NCI-H1694 treated with DMSO at 0.1 percent for 48 hours (cell line): ENCODE results near the gene PLXNA4.

ENCODE experiments used
- DNase-seq: peaks from one replicate; lab custom pipeline; 2025; lab: John Stamatoyannopoulos, UW

PLXNA4 gene

DNA sequence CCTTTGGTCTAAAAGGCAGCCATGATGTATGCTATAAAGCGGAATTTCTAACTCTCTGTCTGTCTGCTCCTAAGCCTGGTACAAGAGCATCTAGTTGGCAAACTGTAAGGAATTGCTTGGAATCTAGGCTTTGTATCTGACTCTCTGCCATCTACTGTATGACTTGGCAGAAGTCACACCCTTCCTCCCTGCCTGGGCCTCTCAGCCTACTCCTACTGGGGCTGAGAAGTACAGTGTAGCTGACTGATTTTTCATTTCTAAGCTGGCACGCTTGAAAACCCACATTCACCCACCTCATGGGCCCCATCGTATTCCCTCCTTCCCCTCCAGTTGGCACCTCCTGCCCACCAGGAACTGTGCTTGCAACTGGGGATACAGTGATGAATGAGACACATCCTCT is 435.2 kb downstream of the PLXNA4 start:
- DNase-seq, result no peak

DNA sequence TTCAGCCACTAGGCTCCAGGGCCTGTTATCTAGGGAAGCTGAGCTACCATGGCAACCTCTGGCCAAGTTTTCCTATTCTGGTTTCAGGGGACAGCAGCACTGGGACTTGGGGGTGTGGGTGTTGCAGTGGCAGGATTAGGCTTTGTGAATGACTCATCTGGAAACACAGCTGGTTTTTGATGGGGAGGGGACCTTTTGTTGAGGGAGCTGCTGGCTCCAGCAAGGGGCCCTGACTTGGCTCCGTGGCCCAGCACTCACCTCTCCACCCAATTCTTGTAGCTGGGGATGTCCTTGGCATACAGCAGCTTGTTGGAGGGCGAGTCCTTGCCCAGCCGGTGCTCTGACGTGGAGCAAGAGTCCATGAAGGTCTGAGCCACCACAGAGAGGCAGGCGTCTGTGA is 435.9 kb downstream of the PLXNA4 start:
- no peak for DNase-seq

- DNase-seq, result no peak
Observed at GRCh38 chr7:132138817-132139216, 437.5 kb downstream of the PLXNA4 start.

DNA sequence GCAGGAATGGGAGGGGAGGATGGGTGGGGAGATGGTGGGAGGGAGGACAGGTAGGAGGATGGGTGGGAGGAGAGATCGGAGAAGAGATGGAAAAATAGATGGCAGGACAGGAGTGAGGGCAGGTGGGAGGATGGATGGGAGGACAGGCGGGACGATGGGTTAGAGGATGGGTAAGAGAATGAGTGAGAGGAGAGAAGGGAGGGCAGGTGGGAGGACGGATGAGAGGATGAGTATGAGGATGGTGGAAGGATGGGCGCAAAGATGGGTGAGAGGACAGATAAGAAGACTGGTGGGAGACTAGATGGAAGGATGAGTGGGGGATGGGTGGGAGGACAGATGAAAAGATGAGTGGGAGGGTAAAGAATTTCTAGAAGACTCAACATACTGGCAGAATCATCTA is 438.6 kb downstream of the PLXNA4 start:
- DNase-seq, result no peak

DNA sequence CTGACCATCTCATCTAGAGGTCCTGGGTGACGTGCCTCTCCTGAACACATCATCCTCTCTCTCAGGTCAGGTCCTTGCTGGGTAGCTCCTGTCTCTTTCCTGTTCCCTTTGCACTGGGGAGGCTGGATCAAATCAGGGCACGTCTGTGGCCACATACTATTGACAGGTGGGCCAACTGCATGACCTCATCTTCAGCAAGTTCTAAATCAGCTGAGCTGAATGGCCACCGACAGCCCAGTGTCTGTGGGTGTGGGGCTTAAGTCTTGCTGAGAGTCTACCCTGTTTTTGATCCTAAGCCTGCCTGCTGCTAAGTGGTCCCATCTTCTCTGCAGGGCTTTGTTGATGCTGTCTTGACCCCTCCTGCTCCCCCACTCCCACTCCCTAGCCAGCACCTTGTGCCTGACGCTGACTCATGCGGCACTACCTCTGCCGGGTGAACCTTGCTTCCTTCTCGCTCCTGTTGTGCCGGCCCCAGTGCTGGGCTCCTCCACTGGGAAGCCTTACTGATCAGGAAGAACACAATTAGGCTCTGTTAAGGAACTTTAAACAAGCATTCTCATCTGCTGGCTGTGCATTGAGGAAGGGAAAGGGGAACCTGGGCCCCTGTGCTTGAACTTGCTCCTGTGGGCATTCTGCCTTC is 440.4 kb downstream of the PLXNA4 start:
- DNase-seq, result no peak

DNA sequence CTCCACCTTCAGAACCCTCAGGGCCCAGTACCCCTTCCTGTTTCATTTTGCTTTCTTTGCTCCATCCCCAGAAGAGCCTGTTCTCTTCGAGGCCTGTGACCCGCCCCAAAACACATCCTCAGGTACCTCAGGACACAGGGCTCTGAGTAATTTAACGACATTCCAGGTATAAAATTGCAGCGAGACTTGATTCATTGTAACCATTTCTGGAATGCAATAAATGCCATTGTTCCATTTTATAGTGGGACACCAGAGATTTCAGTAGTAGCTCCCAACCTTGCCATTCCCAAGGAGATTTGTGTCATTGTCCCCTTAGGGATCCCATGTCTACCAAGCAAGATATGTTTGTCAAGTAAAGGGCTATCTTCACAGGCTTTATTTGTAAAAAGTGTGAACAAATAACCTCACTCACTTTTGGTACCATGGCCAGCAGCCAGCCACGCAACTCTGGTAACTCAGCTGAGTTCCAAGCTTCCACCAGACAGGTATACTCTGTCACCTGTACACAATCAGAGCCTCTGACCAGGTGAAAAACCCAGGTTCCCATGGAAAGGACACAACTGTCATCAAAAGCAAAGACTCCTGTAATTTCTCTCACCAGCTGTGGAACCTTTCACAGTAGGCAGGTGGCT is 441.3 kb downstream of the PLXNA4 start:
- no peak for DNase-seq

GRCh38 chr7:132133501-132133900 is 442.8 kb downstream of the PLXNA4 start:
- DNase-seq, result no peak

DNA sequence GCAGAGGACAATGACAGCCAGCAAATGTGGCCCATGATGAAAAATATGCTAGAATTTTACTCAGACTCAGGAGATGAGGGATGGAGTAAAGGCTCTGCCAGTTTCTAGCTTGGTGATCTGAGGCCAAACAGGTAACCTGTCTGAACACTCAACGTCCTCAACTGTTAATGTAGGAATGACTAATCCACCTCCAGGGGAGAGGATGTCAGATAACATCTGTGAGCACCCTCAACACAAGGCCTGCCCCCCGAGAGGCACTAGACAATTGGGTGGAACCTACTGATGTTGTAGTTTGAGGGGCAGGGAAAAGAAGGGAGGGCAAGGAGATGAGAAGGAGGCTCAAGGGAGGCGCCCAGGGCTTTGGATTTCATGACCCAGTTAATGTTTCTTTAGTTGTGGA is 445.1 kb downstream of the PLXNA4 start:
- no peak for DNase-seq

DNA sequence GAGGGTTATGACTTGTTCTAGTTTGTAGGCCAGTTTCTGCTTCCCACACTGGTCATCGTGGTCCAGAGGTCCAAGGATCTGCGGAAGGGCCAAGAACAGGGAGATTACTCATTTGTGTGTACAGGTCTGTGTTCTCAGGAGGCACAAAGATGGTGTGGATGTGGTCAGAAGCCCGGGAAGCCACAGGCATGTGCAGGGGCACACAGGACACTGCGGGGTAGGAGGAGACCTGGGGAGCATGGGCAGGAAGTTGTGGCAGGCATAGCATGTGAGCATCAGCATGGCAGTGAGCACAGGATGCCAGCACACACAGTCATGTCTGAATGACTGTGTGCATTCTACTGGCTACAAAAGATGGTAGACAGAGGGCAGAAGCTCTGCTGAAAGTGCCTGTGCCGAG is 445.8 kb downstream of the PLXNA4 start:
- no peak for DNase-seq

GRCh38 chr7:132125872-132126595 is 450.2 kb downstream of the PLXNA4 start:
- no peak for DNase-seq

GRCh38 chr7:132125096-132125495 is 451.2 kb downstream of the PLXNA4 start:
- DNase-seq, result no peak

DNA sequence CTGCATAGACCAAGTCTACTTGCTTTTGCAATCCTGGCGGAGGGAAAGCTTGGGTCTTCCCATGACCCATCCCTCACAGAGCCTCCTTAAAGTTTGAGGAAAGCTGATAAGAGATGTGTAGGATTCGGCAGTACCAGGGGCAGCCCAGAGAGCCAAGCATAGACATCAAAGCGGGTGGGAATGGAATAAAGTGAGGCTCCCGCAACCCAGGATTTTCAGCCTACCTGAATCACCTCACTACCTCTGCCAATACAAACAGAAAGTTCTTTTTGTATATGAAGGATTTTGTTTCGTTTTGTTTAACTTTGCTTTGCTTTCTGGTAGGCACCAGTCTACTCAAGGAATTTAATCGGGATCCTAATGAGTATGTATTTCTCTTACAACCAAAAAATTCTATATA is 451.7 kb downstream of the PLXNA4 start:
- no peak for DNase-seq

GRCh38 chr7:132123773-132124172 is 452.5 kb downstream of the PLXNA4 start:
- no peak for DNase-seq

- no peak for DNase-seq
Observed at GRCh38 chr7:132122901-132123300, 453.4 kb downstream of the PLXNA4 start.

DNA sequence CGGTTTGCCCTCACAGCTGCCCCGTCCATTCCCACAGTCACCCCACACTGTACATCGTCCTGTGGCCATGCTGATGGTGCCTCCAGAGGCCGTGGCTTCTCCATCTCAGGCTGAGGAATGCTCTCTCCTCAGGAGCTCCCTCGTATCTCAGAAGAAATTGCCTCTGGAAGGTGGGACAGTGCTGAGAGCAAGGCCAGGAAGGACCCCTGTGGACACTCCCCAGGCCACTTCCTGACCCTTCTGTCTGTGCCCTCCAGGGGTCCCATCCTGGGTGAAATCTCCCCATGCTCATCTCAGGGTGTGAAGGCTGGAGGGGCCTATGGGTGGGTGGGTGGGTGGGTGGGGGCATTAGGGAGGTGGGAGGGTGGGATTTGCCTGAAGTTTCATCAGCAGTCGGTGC is 454.3 kb downstream of the PLXNA4 start:
- DNase-seq, result no peak

DNA sequence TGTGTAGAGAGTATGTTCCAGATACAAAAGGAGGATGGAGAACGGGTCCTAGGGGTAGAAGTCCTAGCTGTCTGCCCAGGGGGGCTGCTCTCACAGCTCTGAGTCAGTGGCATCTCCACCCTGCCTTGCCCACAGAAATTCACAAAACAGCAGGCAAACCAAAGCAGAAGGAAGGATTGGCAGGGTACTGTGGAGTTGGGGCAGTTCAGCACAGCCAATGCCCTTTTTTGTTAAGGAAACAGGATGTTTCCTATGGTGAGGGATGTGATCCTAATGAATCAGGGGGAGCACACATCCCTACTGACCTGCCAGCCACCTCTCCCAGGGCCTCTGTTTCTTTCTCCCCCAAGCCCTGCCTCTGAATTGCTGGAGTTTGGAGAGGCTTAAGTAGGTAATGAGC is 457.6 kb downstream of the PLXNA4 start:
- no peak for DNase-seq

- no peak for DNase-seq
Observed at GRCh38 chr7:132117636-132118035, 458.6 kb downstream of the PLXNA4 start.

GRCh38 chr7:132117181-132117580 is 459.1 kb downstream of the PLXNA4 start:
- no peak for DNase-seq

DNA sequence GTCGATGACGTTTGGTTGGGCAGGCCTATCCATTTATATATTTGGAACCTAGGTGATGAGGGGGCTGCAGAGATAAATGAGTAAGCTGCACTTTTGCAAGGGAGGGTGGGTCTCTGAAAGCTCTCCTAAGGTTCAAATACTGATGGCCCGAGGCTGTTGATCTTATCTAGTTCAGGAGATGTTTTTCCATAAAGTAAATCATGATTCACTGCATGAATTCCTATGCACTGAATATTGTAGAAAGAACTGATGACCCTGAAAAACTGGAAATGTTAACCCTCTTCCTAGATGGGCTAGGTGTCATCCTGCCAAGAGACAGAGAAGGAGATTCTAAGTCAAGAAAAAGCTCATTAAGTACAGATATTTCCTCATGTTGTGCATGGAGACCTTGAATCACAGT is 459.9 kb downstream of the PLXNA4 start:
- no peak for DNase-seq

GRCh38 chr7:132115758-132116157 is 460.5 kb downstream of the PLXNA4 start:
- no peak for DNase-seq

GRCh38 chr7:132115028-132115427 is 461.2 kb downstream of the PLXNA4 start:
- no peak for DNase-seq

GRCh38 chr7:132114411-132114810 is 461.9 kb downstream of the PLXNA4 start:
- no peak for DNase-seq

DNA sequence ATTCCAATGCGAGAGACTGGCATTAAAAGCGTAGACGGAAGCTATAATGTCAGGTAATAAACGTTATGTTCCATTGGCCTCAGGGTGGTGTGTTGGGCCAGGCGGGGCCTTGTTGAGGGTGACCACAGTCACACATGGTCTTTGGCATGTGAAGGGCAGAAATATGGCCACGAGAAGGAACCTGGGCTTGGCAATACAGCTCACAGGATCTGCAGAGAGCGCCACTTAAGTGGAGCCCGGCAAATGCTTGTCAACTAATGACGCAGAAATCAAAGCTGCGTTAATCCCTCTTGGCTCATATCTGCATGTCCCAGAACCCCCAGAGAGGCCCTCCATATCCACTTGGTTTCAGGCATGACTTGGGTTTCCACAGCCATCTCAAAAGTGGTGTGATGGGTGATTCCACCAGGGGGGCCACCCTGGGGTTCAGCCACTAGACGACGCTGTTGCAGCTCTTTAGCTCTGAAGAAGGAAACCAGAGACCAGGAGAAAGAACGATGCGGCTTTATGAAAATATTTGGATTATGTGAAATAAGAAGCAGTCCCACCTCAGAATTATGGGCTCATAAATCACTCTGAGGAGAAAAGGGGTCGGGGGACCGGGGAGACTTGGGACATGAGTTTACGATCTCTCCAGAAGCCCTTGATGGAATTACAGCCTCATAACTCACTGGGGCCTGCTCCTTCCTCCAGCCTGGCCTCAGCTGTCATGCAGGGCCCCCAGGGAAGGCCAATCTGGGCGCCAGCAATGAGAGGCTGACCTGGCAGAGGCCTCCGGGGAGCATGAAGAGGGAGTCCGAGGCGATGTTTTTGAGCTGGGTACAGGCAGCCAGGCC is 462.5 kb downstream of the PLXNA4 start:
- DNase-seq, result no peak
